ENCODE measurements around the gene RNF130.

RNF130 gene

DNA sequence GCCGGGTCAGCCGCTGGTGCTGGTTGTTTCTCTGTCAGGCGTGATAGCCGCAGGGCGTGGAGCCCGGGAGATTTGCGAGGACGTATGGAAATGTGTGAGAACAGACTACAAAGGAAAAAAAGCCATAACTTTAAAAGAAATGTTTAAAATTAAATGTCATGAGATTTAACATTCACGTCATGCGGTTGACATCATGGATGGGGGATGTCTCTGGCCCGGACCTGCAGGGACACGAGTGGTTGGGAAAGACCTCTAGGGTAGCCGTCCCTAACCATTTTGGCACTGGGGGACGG lies 643 bp upstream of the RNF130 start (continued):
- TF ChIP-seq ZNF2 (tag by site-specific recombination; IDR thresholded peaks at IDR 0.05) (peak; percentile 65; the same call in 1 of the 2 replicates), BCL11A (tag by site-specific recombination; IDR thresholded peaks at IDR 0.05; ENCODE audit: low read depth) (no peak), ZNF157 (tag by site-specific recombination; IDR thresholded peaks at IDR 0.05) (no peak), ZNF239 (tag by site-specific recombination; IDR thresholded peaks at IDR 0.05) (no peak), ZNF518A (tag by site-specific recombination; conservative IDR thresholded peaks at IDR 0.05; ENCODE audit: low read depth) (peak; percentile 43; the same call in 1 of the 2 replicates), HIC1 (tag by site-specific recombination; IDR thresholded peaks at IDR 0.05) (no peak), REPIN1 (tag by site-specific recombination; IDR thresholded peaks at IDR 0.05; ENCODE audit: low read depth) (no peak), ZNF202 (tag by site-specific recombination; IDR thresholded peaks at IDR 0.05; ENCODE audit: borderline replicate concordance) (no peak), ZNF394 (tag by site-specific recombination; IDR thresholded peaks at IDR 0.05; ENCODE audit: borderline replicate concordance) (no peak), ZIC2 (tag by site-specific recombination; IDR thresholded peaks at IDR 0.05) (no peak), KLF7 (tag by site-specific recombination; IDR thresholded peaks at IDR 0.05; ENCODE audit: borderline replicate concordance) (0 out of 2 replicates have a peak, but pooled peaks have one; percentile 8), ZNF19 (tag by site-specific recombination; IDR thresholded peaks at IDR 0.05; ENCODE audit: low read depth) (no peak), ZNF112 (tag by site-specific recombination; IDR thresholded peaks at IDR 0.05) (no peak), ZNF560 (tag by site-specific recombination; IDR thresholded peaks at IDR 0.05; ENCODE audit: borderline replicate concordance) (peak; percentile 96), ZNF26 (tag by site-specific recombination; IDR thresholded peaks at IDR 0.05) (no peak), ZNF658 (tag by site-specific recombination; IDR thresholded peaks at IDR 0.05) (no peak), YY2 (tag by site-specific recombination; IDR thresholded peaks at IDR 0.05) (no peak), ZNF76 (tag by site-specific recombination; IDR thresholded peaks at IDR 0.05; ENCODE audit: borderline replicate concordance, low read depth) (peak; percentile 2; the same call in 1 of the 2 replicates)
- TF ChIP-seq, protein P1, sequence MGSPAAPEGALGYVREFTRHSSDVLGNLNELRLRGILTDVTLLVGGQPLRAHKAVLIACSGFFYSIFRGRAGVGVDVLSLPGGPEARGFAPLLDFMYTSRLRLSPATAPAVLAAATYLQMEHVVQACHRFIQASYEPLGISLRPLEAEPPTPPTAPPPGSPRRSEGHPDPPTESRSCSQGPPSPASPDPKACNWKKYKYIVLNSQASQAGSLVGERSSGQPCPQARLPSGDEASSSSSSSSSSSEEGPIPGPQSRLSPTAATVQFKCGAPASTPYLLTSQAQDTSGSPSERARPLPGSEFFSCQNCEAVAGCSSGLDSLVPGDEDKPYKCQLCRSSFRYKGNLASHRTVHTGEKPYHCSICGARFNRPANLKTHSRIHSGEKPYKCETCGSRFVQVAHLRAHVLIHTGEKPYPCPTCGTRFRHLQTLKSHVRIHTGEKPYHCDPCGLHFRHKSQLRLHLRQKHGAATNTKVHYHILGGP (tag by site-specific recombination; IDR thresholded peaks at IDR 0.05): no peak
- TF ChIP-seq, protein P2, sequence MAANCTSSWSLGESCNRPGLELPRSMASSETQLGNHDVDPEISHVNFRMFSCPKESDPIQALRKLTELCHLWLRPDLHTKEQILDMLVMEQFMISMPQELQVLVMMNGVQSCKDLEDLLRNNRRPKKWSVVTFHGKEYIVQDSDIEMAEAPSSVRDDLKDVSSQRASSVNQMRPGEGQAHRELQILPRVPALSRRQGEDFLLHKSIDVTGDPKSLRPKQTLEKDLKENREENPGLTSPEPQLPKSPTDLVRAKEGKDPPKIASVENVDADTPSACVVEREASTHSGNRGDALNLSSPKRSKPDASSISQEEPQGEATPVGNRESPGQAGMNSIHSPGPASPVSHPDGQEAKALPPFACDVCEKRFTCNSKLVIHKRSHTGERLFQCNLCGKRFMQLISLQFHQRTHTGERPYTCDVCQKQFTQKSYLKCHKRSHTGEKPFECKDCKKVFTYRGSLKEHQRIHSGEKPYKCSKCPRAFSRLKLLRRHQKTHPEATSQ (tag by site-specific recombination; IDR thresholded peaks at IDR 0.05): no peak
- TF ChIP-seq, protein P3, sequence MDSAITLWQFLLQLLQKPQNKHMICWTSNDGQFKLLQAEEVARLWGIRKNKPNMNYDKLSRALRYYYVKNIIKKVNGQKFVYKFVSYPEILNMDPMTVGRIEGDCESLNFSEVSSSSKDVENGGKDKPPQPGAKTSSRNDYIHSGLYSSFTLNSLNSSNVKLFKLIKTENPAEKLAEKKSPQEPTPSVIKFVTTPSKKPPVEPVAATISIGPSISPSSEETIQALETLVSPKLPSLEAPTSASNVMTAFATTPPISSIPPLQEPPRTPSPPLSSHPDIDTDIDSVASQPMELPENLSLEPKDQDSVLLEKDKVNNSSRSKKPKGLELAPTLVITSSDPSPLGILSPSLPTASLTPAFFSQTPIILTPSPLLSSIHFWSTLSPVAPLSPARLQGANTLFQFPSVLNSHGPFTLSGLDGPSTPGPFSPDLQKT (IDR thresholded peaks at IDR 0.05; ENCODE audit: borderline replicate concordance, low read depth, low read length): no peak

Data from HEK293 (cell line).